Measurements from ENCODE around the gene PNPT1. TPM values are rescaled to one million over a fixed set of nuclear protein-coding genes. Genes with fewer than 3 reads are reported as not detected.
A peak's percentile ranks its signal among the peaks of the same experiment; 100 is the strongest.

Gene PNPT1
- total and polyA plus RNA-seq, 11 donors = 10.4 to 28.7 (median 20.9) TPM

DNA sequence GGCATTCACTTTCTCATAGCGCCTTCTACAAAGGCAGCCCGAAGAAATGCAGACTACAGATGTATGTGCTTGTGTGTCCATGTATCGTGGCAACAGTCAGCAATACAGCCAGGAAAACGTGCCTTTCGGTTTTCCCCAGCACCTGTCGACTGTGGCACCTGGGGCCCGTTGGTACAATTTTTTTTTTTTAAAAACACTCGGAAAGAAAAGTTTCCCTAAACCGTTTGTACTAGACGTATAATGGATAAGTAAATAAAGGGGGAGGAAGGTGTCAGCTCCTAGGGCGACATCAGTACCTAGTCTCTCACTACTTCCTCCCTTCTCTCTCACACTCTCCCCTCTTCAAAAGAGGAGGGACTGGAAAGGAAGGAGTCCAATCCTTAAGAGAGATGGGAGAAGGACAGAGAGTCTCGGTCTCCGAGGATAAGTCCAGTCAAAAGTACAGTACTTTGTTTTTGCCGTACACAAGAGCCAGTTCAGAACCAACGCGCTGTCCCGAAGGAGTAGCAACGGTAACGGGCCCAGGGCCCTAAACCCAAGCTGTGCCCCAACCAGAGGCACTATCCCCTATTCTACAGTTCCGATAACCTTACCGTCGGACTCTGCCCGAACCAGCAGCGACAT lies 77.0 kb downstream of the PNPT1 start:
- Histone ChIP-seq H3K27ac (peak overlapping the region; percentile 90 to 98 (median 97)), H3K9me3 (no peaks in the 10 kb centered on the region), H3K4me1 (peaks cover 8 to 50% (median 30%) of the 10 kb centered on the region in 12 donors), H3K27me3 (no peaks in the 10 kb centered on the region), H3K36me3 (peaks cover 0 to 46% (median 36%) of the 10 kb centered on the region in 9 donors), H3K4me3 (peak overlapping the region; percentile 66 to 98 (median 92))
- WGBS, 4 donors = 0% methylated on average over 23 to 24 of the region's 24 CpGs
- TF ChIP-seq POLR2A (IDR thresholded peaks at IDR 0.05) = no peak
- TF ChIP-seq, protein P1, sequence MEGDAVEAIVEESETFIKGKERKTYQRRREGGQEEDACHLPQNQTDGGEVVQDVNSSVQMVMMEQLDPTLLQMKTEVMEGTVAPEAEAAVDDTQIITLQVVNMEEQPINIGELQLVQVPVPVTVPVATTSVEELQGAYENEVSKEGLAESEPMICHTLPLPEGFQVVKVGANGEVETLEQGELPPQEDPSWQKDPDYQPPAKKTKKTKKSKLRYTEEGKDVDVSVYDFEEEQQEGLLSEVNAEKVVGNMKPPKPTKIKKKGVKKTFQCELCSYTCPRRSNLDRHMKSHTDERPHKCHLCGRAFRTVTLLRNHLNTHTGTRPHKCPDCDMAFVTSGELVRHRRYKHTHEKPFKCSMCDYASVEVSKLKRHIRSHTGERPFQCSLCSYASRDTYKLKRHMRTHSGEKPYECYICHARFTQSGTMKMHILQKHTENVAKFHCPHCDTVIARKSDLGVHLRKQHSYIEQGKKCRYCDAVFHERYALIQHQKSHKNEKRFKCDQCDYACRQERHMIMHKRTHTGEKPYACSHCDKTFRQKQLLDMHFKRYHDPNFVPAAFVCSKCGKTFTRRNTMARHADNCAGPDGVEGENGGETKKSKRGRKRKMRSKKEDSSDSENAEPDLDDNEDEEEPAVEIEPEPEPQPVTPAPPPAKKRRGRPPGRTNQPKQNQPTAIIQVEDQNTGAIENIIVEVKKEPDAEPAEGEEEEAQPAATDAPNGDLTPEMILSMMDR (IDR thresholded peaks at IDR 0.05) = no peak
- ATAC-seq (peak; percentile 0 to 12 (median 4)), DNase-seq (no peak)
- intact Hi-C loops (cut with DNase I) = loop anchor here in 3 of 10 donors (1.0 to 10.0 kb wide), 5 partner anchors 84 to 334 kb away; partner anchors contain the start of gene CFAP36 (in 3 of the 3)

DNA sequence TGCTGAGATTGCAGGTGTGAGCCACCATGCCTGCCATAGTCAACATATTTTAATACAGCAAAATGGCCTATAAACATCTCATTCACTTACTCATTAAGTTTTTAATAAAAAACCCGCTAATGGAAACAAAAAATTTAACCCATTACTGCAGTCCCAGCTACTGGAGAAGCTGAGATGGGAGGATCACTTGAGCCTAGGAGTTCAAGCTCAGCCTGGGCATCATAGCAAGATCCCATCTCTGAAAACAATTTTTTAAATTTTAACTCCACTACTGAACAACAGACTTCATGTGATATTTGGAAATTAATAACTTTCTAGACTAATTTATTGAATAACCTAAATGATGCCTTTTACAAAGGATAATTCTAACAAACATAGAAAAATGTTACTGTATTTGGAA lies 81.6 kb downstream of the PNPT1 start:
- ATAC-seq (no peak), DNase-seq (no peak)
- no peak overlapping the region for H3K4me3 ChIP-seq
- no peak overlapping the region for H3K27ac ChIP-seq
- no peak for TF ChIP-seq POLR2A (IDR thresholded peaks at IDR 0.05)
- TF ChIP-seq, protein P1 (IDR thresholded peaks at IDR 0.05) = no peak
- 88 to 100% (median 94%) methylated on average over 1 of the region's 1 CpG for WGBS, 4 donors
- H3K36me3 ChIP-seq = peaks cover 0 to 57% (median 45%) of the 10 kb centered on the region in 9 donors
- H3K4me1 ChIP-seq = peaks cover 5 to 45% (median 21%) of the 10 kb centered on the region in 12 donors
- intact Hi-C loops (cut with DNase I) = loop anchor here in 1 of 10 donors (10.0 kb wide), 1 partner anchor 97 kb away; the partner anchor contains the start of gene CFAP36
- no peaks in the 10 kb centered on the region for H3K9me3 ChIP-seq
- H3K27me3 ChIP-seq = no peaks in the 10 kb centered on the region

DNA sequence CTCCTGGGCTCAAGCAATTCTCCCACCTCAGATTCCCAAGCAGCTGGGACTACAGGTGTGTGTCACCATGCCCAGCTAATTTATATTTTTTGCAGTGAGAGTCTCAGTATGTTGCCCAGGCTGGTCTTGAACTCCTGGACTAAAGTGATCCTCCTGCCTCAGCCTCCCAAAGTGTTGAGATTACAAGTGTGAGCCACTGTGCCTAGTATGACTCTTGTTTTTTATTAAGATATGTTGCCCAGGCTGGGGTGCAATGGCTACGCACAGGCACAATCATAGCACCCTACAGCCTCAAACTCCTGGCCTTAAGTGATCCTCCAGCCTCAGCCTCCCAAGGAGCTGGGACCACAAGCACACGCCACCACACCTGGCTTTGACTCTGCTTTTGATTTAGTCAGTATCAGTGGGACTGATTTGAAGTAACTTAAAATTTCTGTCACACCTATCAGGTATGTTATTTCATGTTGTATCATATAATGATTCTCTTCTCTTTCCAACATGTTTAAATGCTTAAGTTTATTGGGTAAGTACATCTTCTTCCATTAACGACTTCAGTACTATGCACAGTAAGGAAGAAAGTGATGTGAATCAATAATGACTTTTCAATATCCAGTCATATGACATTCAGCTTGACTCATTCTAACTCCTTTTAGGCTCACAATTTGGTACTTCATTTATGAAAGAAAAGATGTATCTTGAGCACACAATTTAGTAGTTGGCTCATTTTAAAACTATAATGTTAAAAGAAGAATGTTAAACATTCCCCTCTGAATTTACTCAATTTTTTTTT lies 82.5 kb downstream of the PNPT1 start:
- DNase-seq = no peak
- H3K36me3 ChIP-seq = peaks cover 0 to 61% (median 46%) of the 10 kb centered on the region in 9 donors
- WGBS, 4 donors = 96 to 98% (median 97%) methylated on average over 3 of the region's 3 CpGs
- no peak for TF ChIP-seq POLR2A (IDR thresholded peaks at IDR 0.05)
- TF ChIP-seq, protein P1 (IDR thresholded peaks at IDR 0.05) = no peak
- intact Hi-C loops (cut with DNase I) = loop anchor here in 1 of 10 donors (10.0 kb wide), 1 partner anchor 96 kb away; the partner anchor contains the start of gene CFAP36
- H3K4me1 ChIP-seq = peaks cover 5 to 45% (median 20%) of the 10 kb centered on the region in 12 donors
- no peak for ATAC-seq
- no peak overlapping the region for H3K4me3 ChIP-seq
- H3K27ac ChIP-seq = no peak overlapping the region
- no peaks in the 10 kb centered on the region for H3K27me3 ChIP-seq
- H3K9me3 ChIP-seq = no peaks in the 10 kb centered on the region
